Measurements from ENCODE around the gene CTU1.
A peak's percentile ranks its signal among the peaks of the same experiment; 100 is the strongest.

CTU1 gene

GRCh38 chr19:51108066-51108804, at the start of gene CTU1:
Gene CTU1 (minus strand): TSS chr19:51108409. CDS start chr19:51104569, 3,840 bp downstream.
- H3K4me3 ChIP-seq (ENCODE audit: low read depth, low read length): peak within 1 kb of the TSS; percentile 89
- TF ChIP-seq, protein P1, sequence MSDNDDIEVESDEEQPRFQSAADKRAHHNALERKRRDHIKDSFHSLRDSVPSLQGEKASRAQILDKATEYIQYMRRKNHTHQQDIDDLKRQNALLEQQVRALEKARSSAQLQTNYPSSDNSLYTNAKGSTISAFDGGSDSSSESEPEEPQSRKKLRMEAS (IDR thresholded peaks at IDR 0.05; ENCODE audit: low read depth, low read length): peak; percentile 90
- TF ChIP-seq POLR2A (IDR thresholded peaks at IDR 0.05; ENCODE audit: extremely low read depth, insufficient read length) (peak; percentile 75), MYC (IDR thresholded peaks at IDR 0.05; ENCODE audit: low read depth, low read length) (peak; percentile 98), CTCF (IDR thresholded peaks at IDR 0.05; ENCODE audit: low read depth, low read length) (no peak)
- peak; percentile 99 for DNase-seq (ENCODE audit: low read depth)

- DNase-seq (ENCODE audit: low read depth): no peak
- TF ChIP-seq POLR2A (IDR thresholded peaks at IDR 0.05; ENCODE audit: extremely low read depth, insufficient read length): no peak
- TF ChIP-seq, protein P1 (IDR thresholded peaks at IDR 0.05; ENCODE audit: low read depth, low read length): no peak
- no peak for TF ChIP-seq CTCF (IDR thresholded peaks at IDR 0.05; ENCODE audit: low read depth, low read length)
- TF ChIP-seq MYC (IDR thresholded peaks at IDR 0.05; ENCODE audit: low read depth, low read length): no peak
- H3K4me3 ChIP-seq (ENCODE audit: low read depth, low read length): no peak overlapping the region
Measured at GRCh38 chr19:51157265-51157664, 49.1 kb upstream of the CTU1 start.

DNA sequence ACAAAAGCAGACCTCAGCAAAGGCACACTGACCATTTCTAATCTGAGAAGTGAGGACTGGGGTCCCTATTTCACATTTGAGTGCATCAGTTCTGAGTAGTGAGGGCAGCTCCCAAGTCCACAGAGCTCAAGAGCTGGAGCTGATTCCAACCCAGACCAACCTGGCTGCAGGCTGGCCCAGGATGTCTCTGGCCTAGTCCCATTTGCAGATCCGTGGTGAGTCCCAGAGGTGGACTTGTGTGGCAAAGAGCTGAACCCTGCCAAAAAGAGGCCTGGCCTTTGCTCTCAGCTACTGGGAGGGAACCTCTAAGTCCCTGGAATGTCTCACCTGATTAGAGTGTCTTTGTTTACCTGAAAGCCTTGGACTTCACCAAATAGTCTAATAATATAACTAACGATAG, 48.5 kb upstream of the CTU1 start:
- TF ChIP-seq, protein P1 (IDR thresholded peaks at IDR 0.05; ENCODE audit: low read depth, low read length): no peak
- TF ChIP-seq CTCF (IDR thresholded peaks at IDR 0.05; ENCODE audit: low read depth, low read length) (no peak), POLR2A (IDR thresholded peaks at IDR 0.05; ENCODE audit: extremely low read depth, insufficient read length) (no peak), MYC (IDR thresholded peaks at IDR 0.05; ENCODE audit: low read depth, low read length) (no peak)
- DNase-seq (ENCODE audit: low read depth): no peak
- H3K4me3 ChIP-seq (ENCODE audit: low read depth, low read length): no peak overlapping the region

DNA sequence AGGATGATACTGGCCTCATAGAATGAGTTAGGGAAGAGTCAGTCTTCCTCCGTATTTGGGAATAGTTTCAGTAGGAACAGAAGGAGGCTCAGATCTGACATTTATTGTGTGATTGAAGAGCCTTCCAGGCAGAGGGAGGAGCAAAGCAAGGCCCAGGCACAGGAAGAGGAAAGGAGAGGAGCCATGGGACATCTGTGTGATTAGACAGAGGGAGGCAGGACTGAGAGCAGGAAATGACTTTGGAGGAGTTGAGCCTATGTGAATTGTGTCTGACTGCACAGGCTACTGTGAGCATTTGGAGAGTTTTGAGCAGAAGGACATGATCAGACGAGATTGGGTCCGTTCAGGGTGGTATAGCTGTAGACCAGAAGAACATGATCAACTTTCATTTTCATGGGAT, 42.4 kb upstream of the CTU1 start:
- TF ChIP-seq POLR2A (IDR thresholded peaks at IDR 0.05; ENCODE audit: extremely low read depth, insufficient read length) (no peak), CTCF (IDR thresholded peaks at IDR 0.05; ENCODE audit: low read depth, low read length) (no peak), MYC (IDR thresholded peaks at IDR 0.05; ENCODE audit: low read depth, low read length) (no peak)
- TF ChIP-seq, protein P1 (IDR thresholded peaks at IDR 0.05; ENCODE audit: low read depth, low read length): no peak
- no peak for DNase-seq (ENCODE audit: low read depth)
- no peak overlapping the region for H3K4me3 ChIP-seq (ENCODE audit: low read depth, low read length)

GRCh38 chr19:51148580-51148979, 40.4 kb upstream of the CTU1 start:
- TF ChIP-seq POLR2A (IDR thresholded peaks at IDR 0.05; ENCODE audit: extremely low read depth, insufficient read length): no peak
- TF ChIP-seq, protein P1 (IDR thresholded peaks at IDR 0.05; ENCODE audit: low read depth, low read length): no peak
- no peak for TF ChIP-seq MYC (IDR thresholded peaks at IDR 0.05; ENCODE audit: low read depth, low read length)
- TF ChIP-seq CTCF (IDR thresholded peaks at IDR 0.05; ENCODE audit: low read depth, low read length): no peak
- H3K4me3 ChIP-seq (ENCODE audit: low read depth, low read length): no peak overlapping the region
- peak; percentile 30 for DNase-seq (ENCODE audit: low read depth)
